ENCODE data around the gene PRKCA. TPM values are rescaled to one million over a fixed set of nuclear protein-coding genes. Genes with fewer than 3 reads are reported as not detected.

Gene PRKCA
- total and polyA plus RNA-seq, 9 of the 15 experiments (the other 6 are each of a cell fraction or from before 2014, with no cell fraction given) = 3.2 to 33.0 (median 17.8) TPM

DNA sequence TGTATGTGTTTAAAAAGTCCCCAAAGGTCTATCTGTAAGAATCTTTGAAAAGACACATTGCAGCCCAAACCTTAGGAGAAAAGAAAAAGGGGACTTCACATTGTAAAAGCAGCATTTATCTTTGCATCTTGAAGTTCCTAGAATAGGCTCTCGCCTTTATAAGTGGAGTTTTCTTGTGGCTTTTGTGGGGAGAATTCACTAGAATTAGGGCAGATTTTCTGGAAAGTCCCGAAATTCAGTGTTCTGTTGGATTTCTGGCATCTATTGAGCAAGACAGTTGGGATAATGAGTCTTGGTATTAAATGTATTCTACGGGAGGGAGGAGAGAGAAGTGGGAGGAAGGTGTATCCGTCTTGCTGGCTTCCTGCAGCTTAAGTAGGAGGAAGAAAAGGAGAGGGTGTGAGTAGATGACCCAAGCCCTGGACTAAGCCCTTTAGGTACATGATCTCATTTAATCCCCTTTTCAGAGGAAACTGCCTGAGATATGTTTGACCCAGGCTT lies 62.6 kb downstream of the PRKCA start:
- Histone ChIP-seq H4K20me1 (replicated peaks; ENCODE audit: control insufficient read depth, insufficient read depth, low read length) (peaks cover 3% of the 10 kb centered on the region; the same call in 1 of the 2 replicates), H3K4me2 (ENCODE audit: insufficient read depth, low read length) (no peak overlapping the region; the same call in 1 of the 2 replicates), H3K4me3 (no peak overlapping the region), H3K9me1 (ENCODE audit: control insufficient read depth, insufficient read depth, low read length) (no peaks in the 10 kb centered on the region), H3K27me3 (ENCODE audit: control insufficient read depth in 2 of 2, insufficient read depth in 2 of 2, low read length in 2 of 2) (no peaks in the 10 kb centered on the region), H3K79me2 (ENCODE audit: control insufficient read depth, insufficient read depth, low read length) (peaks cover 11% of the 10 kb centered on the region), H3K9ac (ENCODE audit: insufficient read depth in 1 of 2, low read depth in 2 of 2, low read length in 2 of 2) (no peak overlapping the region), H3K9me3 (replicated peaks; ENCODE audit: control insufficient read depth, insufficient read depth, low read depth, low read length) (no peaks in the 10 kb centered on the region), H3K36me3 (ENCODE audit: control insufficient read depth, insufficient read depth, low read length) (no peaks in the 10 kb centered on the region), H3K27ac (ENCODE audit: extremely low read depth, low read depth, low read length) (no peak overlapping the region), H2AFZ (ENCODE audit: low read depth, low read length) (no peak overlapping the region), H3K4me1 (replicated peaks in 1 of 2; ENCODE audit: control insufficient read depth in 2 of 2, insufficient read depth in 2 of 2, low read length in 2 of 2) (peaks cover 3 to 26% of the 10 kb centered on the region in 2 experiments; a peak in 3 of 5 replicates)
- WGBS (ENCODE audit: insufficient coverage, low coverage, missing lambda C conversion rate) = 0% methylated on average over 4 of the region's 4 CpGs
- intact Hi-C loops (cut with micrococcal nuclease) = no loop called here
- POLR2A ChIA-PET = interaction anchor here (1.0 kb wide), 1 partner anchor 16 kb away, joined by 3 read pairs; no protein-coding TSS in a partner anchor
- CTCF ChIA-PET (ENCODE audit: low intra/inter-chr PET ratio) = no interaction called here
- in situ Hi-C loops (cut with MboI) = no loop called here
- no TSS peak for BruUV-seq (replicated peaks)
- peak in 2 of 4 experiments; percentile 21 to 38 for DNase-seq (ENCODE audit: extremely low read depth in 1 of 4, low spot score in 3 of 4)
- peak; percentile 73 for ATAC-seq
- peak; percentile 67 for FAIRE-seq
- no peak for TF ChIP-seq SRSF3 (IDR thresholded peaks at IDR 0.05; ENCODE audit: insufficient read depth, low read length)
- TF ChIP-seq SMARCB1 (IDR thresholded peaks at IDR 0.05; ENCODE audit: insufficient read length, low read depth) = no peak
- TF ChIP-seq HDAC1 (IDR thresholded peaks at IDR 0.05) = peak in 1 of 2 experiments; percentile 58; a peak in 2 of 4 replicates
- TF ChIP-seq MTA2 (IDR thresholded peaks at IDR 0.05; ENCODE audit: low read depth) = 0 out of 2 replicates have a peak, but pooled peaks have one; percentile 5
- TF ChIP-seq XRCC3 (IDR thresholded peaks at IDR 0.05) = no peak
- TF ChIP-seq SMARCE1 (IDR thresholded peaks at IDR 0.05) = peak; percentile 19; the same call in 1 of the 2 replicates
- TF ChIP-seq NR3C1 (CRISPR knock-in tag; IDR thresholded peaks at IDR 0.05) = no peak
- TF ChIP-seq RBM22 (IDR thresholded peaks at IDR 0.05; ENCODE audit: low read depth, low read length, poor library complexity, severe bottlenecking) = no peak
- 0 out of 2 replicates have a peak, but pooled peaks have one; percentile 15 for TF ChIP-seq SMARCA4 (IDR thresholded peaks at IDR 0.05)
- TF ChIP-seq, protein P1, sequence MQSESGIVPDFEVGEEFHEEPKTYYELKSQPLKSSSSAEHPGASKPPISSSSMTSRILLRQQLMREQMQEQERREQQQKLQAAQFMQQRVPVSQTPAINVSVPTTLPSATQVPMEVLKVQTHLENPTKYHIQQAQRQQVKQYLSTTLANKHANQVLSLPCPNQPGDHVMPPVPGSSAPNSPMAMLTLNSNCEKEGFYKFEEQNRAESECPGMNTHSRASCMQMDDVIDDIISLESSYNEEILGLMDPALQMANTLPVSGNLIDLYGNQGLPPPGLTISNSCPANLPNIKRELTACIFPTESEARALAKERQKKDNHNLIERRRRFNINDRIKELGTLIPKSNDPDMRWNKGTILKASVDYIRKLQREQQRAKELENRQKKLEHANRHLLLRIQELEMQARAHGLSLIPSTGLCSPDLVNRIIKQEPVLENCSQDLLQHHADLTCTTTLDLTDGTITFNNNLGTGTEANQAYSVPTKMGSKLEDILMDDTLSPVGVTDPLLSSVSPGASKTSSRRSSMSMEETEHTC (IDR thresholded peaks at IDR 0.05) = no peak
- TF ChIP-seq ARID1B (IDR thresholded peaks at IDR 0.05) = peak; percentile 41; the same call in 1 of the 2 replicates
- TF ChIP-seq MLLT1 (IDR thresholded peaks at IDR 0.05) = peak in 1 of 2 experiments; percentile 70; a peak in 2 of 4 replicates
- TF ChIP-seq ARHGAP35 (IDR thresholded peaks at IDR 0.05; ENCODE audit: partially characterized antibody) = no peak
- TF ChIP-seq, protein P2, sequence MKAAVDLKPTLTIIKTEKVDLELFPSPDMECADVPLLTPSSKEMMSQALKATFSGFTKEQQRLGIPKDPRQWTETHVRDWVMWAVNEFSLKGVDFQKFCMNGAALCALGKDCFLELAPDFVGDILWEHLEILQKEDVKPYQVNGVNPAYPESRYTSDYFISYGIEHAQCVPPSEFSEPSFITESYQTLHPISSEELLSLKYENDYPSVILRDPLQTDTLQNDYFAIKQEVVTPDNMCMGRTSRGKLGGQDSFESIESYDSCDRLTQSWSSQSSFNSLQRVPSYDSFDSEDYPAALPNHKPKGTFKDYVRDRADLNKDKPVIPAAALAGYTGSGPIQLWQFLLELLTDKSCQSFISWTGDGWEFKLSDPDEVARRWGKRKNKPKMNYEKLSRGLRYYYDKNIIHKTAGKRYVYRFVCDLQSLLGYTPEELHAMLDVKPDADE (conservative IDR thresholded peaks at IDR 0.05; ENCODE audit: control insufficient read depth, low read depth, low read length) = no peak
- no peak for TF ChIP-seq ZNF436 (CRISPR knock-in tag; IDR thresholded peaks at IDR 0.05)
- no peak for TF ChIP-seq ZNF347 (CRISPR knock-in tag; IDR thresholded peaks at IDR 0.05; ENCODE audit: low read depth)
- TF ChIP-seq, protein P3, sequence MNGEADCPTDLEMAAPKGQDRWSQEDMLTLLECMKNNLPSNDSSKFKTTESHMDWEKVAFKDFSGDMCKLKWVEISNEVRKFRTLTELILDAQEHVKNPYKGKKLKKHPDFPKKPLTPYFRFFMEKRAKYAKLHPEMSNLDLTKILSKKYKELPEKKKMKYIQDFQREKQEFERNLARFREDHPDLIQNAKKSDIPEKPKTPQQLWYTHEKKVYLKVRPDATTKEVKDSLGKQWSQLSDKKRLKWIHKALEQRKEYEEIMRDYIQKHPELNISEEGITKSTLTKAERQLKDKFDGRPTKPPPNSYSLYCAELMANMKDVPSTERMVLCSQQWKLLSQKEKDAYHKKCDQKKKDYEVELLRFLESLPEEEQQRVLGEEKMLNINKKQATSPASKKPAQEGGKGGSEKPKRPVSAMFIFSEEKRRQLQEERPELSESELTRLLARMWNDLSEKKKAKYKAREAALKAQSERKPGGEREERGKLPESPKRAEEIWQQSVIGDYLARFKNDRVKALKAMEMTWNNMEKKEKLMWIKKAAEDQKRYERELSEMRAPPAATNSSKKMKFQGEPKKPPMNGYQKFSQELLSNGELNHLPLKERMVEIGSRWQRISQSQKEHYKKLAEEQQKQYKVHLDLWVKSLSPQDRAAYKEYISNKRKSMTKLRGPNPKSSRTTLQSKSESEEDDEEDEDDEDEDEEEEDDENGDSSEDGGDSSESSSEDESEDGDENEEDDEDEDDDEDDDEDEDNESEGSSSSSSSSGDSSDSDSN (IDR thresholded peaks at IDR 0.05; ENCODE audit: borderline replicate concordance in 1 of 2, low read depth in 2 of 2, low read length in 2 of 2) = no peak

All from K562 (cell line).